Astrocyte of the hippocampus (primary cell): ENCODE measurements around the gene RRAS2.

Experiments
- DNase-seq: peaks from one replicate; pipeline ENCODE4 v3.0.0; 2011; ENCODE audit warnings: low read depth, low spot score

RRAS2 gene

DNA sequence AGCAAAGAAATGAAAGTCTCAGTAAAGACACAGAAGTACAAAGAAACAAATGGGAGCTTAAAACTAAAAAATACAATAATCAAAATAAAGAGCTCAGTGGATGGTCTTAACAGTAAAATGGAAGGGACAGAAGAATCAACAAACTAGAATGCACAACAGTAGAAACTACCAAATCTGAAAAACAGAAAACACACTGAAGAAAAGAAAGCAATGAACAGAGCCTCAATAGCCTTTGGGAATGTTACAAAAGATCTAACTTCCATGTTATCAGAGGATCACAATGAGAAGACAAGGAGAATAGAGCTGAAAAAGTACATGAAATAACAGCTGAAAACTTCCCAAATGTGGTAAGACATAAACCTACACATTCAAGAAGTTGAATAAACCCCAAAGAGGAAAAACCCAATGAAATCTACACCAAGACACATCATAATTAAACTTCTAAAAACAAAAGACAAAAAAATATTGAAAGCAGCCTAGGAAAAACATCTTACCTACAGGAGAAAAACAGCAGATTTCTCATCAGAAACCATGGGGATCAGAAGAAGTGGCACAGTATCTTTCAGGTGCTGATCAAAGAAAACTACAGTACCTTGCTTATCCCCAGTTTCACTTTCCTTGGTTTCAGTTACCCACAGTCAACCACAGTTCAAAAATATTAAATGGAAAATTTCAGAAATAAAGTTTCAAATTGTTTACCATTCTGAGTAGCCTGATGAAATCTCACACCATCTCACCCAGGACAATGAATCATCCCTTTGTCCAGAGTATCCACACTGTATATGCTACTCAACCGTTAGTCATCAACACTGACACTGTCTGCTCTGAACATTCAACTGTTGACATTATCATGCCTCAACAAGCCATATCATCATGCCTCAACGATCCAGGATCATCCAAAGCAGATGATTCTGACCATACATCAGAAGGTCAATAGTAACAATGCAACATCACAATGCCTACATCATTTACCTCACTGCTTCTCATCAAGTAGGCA lies 22.2 kb downstream of the RRAS2 start:
- peak; percentile 52 for DNase-seq

DNA sequence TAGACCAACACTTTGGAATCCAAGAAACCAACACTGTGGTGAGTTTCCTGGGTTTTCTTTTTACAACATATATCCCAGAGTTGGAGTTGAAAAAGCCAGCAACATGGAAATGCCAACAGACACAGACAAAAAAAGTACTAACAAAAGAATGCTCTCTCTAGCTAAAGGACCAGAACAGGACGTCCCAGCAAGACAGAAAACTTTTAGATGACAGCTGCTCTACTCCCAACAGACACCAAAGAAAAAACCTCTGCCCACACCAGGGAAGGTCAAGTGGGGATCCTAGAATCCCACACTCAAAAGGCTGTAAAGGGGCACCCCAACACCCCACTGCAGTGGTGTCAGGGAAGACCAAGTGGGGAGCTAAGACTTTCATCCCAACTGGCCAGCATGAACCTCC lies 23.3 kb downstream of the RRAS2 start:
- DNase-seq: no peak

DNA sequence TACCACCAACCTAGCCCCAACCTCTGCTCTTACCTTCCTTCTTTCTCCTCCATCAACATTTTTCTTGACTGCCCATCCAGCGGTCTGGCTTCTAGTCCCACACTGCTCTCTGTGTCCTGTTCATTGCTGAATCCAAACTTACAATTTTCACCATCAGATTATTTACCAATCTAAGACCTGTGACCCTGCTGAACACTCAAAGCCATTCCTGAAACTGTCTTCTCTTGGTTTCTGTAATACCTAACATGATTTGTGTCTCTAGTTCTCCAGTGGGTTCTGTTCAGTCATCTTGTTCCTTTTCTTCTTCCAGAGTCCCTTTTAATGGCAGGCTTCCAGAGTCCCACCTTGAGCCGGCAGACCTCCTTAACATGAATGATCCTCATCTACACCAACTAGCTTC lies 24.1 kb downstream of the RRAS2 start:
- DNase-seq: no peak

DNA sequence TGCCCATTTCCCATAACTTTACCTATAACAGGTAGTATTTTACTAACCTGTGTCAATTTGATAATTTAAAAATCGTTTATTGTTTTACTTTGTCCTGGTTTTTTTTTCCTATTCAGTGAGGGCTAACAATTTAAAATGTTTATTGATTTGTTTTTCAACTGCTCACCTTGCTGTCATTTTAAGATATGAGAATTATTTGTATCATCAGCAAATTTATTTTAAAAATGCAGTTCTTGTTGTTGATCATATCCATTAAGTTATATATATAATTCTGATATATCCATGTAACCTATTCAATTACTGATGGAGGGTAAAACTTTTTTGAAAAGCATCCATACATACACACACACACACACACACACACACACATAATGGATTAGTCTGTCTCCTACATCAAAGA lies 24.8 kb downstream of the RRAS2 start:
- DNase-seq: no peak

DNA sequence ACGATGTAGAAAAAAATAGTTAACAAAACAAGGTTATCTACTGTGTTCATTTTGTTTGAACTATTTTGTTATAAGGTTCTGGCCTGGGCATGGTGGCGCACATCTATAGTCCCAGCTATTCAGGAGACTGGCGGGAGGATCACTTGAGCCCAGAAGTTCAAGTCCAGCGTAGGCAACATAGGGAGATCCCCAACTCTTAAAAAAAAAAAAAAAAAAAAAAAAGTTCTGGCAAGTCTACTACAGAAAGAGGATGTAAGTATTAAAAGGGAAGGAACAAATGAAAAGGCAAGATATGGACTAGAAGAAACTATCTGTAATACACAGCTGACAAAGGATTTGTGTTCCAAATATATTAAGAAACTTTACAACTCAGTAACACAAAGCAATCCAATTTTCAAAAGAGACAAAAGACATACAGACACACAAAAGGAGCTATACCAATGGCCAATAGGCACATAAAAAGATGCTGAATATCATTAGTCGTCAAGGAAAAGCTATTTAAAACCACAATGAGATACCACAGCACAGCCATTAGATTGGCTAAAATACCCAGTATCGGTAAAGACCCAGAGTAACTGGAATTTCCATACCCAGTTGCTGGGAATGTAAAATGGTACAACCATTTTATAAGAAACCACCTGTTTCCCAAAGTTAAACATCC lies 27.4 kb downstream of the RRAS2 start:
- DNase-seq: no peak

DNA sequence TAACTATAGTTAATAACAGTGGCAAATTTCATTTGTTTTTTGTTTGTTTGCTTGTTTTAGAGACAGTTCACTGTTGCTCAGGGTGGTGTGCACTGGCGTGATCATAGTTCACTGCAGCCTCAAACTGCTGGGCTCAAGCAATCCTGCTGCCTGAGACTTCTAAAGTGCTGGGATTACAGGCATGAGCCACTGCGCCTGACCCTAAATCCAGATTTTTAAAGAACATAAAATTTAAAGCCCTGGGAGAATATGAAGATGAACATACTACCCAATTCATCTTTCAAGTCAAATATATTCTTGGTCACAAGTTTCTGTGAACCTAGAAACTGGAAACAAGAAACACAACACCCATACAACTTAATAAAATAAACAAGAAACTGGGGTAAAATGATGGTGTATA lies 28.1 kb downstream of the RRAS2 start:
- DNase-seq: no peak

DNA sequence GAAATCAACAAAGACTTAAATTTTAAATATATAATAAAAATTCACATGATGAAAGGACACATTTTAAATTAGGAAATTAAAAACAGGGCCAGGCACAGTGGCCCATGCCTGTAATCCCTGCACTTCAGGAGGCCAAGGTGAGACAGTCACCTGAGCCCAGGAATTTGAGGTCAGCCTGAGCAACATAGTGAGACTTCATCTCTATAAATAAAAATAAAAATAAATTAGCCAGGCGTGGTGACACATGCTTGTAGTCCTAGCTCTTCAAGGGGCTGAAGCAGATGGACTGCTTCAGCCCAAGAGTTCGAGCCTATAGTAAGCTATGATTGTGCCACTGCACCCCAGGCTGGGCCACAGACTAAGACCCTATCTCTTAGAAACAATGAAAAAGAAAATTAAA lies 29.3 kb downstream of the RRAS2 start:
- DNase-seq: no peak

DNA sequence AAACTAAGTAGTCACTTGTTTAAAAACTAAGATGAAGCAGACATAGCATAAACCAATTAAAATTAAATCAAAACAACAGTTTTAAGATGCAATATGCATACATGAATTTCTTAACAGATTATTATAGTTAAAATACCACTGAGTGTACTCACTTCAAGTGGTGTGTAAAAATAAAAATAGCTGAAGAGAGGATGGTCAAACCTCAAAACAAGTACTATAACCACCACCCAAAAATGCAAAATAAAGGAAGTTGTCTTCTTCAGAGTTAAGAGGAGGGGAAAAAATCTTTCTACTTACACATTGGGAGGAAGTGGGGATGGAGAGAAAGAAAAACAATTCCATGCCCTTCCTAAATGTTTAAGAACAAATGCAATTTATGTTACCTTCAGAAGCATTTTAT lies 31.9 kb downstream of the RRAS2 start:
- no peak for DNase-seq

DNA sequence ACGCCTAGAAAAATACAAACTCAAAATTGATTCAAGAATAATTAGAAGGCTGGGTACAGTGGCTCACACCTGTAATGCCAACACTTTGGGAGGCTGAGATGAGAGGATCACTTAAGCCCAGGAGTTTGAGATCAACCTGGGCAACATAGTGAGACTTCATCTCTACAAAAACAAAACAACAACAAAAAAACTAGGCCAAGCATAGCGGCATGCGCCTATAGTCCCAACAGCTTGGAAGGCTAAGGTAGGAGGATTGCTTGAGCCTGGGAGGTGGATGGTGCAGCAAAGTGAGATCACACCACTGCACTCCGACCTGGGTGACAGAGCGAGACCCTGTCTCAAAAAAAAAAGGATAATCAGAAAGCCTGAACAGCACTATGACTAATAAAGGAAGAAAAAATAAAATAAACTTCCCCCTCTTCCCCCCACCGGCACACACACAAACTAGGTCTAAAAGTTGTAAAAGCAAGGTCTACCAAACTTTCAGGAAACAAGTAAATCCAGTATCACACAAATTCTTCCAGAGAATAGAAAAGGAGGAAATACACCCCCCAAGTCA lies 35.8 kb downstream of the RRAS2 start:
- no peak for DNase-seq

DNA sequence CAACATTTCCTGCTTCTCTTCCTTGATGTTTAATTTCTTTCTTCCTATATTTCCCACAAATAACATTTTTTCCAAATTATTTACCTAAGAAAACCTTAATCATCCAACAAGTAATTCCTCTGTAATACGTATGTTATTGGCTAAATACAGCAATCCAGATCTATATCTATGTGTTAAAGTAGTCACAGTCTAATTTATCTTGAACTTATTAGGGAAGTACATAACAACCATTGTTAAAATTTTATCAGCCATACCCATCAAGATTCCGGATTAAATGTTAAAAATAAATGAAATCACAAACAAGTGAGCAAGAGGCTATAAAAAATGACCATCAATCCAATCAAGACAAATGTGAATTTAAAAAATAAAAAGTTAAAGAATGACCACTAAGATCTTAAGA lies 36.5 kb downstream of the RRAS2 start:
- no peak for DNase-seq

DNA sequence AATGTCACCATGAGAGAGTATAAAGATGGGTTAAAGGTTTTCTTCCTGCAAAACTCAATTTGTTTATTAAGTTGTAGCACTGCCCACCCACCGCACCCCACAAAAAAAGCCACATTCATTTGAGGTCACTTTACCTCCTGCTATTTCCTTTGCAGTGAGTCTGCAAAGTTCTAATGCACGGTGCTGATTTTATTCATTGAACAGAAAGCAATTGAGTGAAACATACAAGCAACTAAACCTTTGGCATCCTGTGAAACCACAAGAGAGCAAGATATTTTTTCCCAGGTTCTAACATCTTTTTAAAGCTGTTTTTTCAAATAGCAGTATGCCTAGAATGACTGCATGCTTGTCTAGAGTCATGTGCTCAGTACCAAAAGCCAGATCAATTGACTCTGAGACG lies 39.0 kb downstream of the RRAS2 start:
- peak; percentile 74 for DNase-seq

DNA sequence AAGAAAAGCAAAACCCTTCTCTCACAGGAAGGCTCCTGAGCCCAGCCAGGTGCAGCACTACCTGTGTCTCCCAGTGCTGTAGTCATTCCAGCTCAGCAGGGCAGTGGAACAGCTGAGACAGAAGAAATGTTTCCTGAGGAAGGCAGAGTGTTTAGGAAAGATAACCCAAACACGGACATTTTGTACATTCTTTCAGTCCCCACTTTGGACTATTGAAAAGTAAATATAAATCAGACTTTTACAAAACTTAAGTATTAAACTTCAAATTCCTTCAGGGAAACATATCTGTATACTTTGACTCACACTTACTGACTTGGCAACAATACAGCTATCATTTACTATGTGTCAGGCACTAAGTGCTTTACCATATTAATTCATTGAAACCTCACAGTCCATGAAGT lies 40.4 kb downstream of the RRAS2 start:
- no peak for DNase-seq

DNA sequence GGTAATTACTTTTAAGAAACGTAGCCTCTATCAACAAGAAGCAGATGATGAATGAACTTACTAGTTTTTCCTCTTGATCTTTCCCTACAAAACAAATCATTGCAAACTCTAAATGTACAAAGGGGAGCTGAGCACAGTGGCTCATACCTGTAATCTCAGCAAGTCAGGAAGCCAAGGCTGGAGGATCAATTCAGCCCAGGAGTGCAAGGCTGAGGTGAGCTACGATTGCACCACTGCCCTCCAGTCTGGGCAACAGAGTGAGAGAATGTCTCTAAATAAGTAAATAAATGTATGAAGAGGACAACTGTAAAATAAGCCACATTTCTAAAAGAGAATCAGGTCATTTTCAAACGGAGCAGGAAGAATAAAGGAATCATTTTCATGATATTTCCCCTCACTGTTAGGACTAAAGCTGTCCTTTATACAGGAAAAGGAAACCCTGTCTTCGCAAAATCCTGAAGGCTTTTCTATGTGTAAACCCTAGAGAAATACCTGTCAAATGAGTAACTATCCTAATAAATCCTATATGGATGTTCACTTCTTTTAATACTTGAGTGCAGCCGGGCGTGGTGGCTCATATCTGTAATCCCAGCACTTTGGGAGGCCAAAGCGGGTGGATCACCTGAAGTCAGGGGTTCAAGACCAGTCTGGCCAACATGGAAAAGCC lies 41.2 kb downstream of the RRAS2 start:
- no peak for DNase-seq

DNA sequence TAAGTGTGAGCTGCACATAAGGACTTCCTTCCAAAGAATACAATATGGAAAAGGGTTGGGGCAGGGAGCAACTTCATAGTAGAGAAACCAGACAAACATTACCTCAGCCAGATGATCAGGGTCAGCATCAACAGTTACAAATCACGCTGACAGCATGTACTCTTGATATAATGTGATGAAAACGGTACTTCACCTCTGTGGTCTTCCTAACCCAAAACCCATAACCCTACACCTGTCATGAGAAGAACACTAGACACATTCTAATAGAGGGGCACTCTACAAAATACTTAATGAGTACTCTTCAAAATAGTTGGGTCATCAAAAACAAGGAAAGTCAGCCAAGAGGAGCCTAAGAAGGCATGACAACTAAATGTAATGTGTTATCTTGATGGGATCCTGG lies 43.9 kb downstream of the RRAS2 start:
- DNase-seq: no peak

DNA sequence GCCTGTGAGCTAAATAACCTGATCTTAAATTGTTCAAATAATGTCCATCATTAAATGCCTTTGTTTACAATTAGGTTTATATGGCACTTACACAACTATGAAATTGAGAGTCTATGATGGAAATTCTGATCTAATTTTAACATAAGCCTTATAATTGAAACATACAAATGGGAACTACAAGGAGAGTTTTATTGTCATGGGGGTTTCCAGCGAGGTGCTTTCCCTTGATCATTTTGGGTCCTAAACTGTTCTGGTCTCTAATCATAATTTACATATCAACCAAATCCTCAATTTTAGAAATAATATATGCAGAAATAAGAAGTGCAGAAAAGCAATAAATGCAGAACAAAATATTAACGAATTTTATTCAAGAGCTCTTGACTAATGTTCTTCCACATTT lies 44.9 kb downstream of the RRAS2 start:
- DNase-seq: no peak

DNA sequence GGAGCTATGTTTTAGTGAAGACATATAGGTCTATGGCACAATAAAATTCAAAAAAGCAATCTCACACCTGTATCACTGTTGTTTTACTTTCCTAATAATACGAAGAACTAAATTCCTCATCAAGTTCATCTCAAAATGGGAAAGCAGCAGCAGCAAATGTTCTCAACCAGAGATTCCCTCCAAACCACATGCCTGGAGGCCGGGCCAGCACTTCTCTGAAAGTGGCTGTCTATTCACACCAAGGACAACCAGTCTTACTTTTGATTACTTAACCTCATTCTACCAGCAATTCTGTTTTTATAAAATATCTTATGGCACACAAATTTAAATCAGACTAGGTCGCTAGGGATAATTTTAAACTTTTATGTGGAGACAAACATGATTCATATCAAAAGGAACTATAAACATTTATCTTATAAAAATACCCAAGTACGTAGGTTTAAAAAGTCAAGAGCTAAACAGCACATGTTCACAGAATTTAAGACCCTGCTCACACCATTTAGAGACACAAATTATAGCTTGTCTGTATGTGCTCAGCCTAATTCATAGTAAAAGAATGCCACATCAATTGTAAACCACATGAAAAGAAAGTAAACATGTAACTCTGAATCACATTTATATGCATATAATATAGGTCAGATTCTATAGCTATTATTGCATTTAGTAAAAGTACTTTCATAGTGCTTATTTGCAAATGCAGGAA lies 46.1 kb downstream of the RRAS2 start:
- peak; percentile 32 for DNase-seq

DNA sequence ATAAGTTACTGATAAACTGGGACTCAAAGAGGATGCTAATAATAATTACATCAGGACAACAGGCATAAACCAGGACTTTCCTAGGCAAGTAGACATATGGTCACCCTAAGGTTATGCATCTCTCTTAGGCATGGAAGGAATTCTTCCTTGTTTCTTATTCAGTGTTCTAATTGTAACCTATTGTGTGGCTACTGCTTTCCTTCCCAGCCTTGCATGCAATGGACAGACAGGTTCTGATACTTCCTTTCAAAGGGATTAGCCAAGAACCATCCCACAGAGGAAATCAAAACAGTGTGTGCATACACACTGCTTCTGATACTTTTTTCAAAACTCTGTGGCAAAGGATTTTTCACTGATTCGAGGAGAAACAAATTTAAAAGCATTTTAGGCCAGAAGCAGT lies 48.3 kb downstream of the RRAS2 start:
- peak; percentile 47 for DNase-seq

DNA sequence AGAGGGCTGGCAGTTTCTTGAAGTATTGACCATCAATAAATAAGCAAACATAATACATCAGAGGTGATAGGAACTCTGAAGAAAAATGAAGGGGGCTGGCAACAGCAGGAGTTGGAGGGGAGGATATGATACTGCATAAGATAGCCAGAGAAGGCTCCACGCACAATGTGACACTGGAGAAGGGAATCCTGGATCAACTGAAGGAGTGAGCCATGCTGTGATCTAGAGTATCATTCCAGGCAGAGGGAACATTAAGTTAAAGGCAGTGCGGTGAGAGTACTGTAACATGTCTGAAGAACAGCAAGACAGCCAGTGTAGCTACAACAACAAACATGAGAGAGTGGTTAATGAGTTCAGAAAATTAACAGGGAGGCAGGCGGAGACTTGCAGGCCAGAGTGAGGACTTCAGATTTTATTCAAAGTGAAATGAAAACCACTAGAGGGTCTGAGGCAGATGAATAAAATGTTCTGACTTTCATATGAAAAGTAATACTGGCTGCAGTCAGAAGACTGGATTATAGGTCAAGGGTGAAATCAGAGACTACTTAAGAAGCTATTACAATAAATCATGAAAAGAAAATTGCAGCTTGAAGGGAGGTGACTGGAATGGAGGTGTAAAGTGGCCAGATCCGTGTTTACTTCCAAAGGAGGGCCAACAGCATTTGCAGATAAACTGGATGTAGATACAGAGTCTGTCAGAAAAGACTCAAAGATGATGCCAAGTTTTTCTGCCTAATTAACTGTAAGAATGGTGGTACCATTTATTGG lies 49.4 kb downstream of the RRAS2 start:
- no peak for DNase-seq

DNA sequence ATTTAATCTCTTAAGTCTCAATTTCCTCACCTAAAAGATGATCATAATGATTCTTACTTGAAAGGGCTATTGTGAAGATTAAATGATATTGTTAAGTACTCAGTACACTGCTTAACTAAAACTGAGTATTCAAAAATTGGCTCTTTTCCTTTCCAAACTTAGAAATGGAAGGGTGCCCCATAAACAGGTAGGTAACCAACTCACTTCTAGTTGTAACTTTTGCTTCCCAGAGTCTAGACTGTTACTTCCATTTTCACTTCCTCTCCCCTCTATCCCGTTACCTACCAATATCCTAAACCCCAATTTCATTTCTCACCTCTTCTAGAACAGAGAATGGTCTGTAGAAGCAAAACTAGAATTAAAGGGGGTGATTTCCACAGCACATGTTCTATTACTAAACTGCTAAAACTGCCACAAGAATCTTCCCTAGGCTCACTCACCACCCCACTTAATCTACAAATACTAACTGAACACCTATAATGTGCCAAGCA lies 50.0 kb downstream of the RRAS2 start:
- no peak for DNase-seq

DNA sequence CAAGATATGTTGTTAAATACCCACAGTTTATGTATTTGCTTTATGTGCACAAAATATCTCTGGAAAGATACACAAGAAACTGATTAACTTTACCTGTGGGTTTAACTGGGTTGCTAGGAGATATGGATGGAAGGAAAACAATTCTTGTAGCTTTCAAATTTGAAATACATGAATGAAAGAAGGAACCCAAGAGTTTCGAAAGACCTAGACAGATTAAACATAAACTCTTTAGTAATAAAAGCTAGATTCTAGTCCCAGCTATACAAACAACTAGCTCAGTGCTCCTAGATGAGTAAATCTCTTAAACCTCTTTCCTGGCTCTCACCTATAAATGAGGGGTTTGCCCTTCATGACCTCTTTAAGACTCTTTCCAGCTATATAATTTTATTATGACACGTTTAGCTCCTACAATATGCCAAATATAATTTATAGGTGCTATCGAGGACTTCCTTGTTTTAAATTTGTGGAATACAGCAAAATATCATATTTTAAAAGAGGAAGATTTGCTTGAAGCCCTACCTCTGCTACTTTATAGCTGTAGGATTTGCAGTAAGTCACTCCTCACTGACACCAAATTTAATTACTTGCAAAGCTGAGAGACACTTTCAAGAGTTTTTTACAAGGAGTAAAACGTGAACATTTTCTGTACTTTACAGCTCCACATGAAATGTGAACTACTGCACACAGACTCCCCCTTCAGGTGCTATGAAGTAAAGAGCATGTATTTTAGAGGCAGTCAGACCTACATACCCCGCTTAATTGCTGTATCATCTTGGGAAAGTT lies 50.7 kb downstream of the RRAS2 start:
- DNase-seq: peak; percentile 60
